Right ventricle myocardium inferior (tissue), 1 donor: ENCODE results near the gene PPP1R13B. TPM values are rescaled to one million over a fixed set of nuclear protein-coding genes. Genes with fewer than 3 reads are reported as not detected.

Experiments
- ATAC-seq: fragments of 200-7000 bp; cut with Tn5 transposase; one replicate; pipeline ENCODE4 v1.9.1; 2020; ENCODE audit warnings: mild to moderate bottlenecking, moderate library complexity
- DNase-seq: peaks from one replicate; pipeline ENCODE4 v3.0.0; 2021; ENCODE audit errors: missing footprints
- intact Hi-C: fragments of 100-400 bp; cut with DNase I; formaldehyde crosslinking; loops from one replicate; pipeline ENCODE4 v1.11.0; 2022
- total RNA-seq: library from RNA; stranded (reverse); fragmentation: NEBNext Ultra II Directional; extraction: Animal tissue kit (Norgen Biotek cat#: 25700); gene quantifications from one replicate; pipeline ENCODE4 v1.2.1, GENCODE V29; 2021
- donor health status: DM: no; HTN: yes; CAD: no; lungs with severe emphysema.

The PPP1R13B gene
- total RNA-seq, 1 donor from 2014 or later = 101 TPM

GRCh38 chr14:103762541-103762940 lies 84.8 kb downstream of the PPP1R13B start:
- DNase-seq (no peak), ATAC-seq (no peak)
- intact Hi-C loops = no loop called here

- intact Hi-C loops = no loop called here
- ATAC-seq = no peak
- DNase-seq = no peak
Observed at GRCh38 chr14:103762036-103762435, 85.3 kb downstream of the PPP1R13B start.

DNA sequence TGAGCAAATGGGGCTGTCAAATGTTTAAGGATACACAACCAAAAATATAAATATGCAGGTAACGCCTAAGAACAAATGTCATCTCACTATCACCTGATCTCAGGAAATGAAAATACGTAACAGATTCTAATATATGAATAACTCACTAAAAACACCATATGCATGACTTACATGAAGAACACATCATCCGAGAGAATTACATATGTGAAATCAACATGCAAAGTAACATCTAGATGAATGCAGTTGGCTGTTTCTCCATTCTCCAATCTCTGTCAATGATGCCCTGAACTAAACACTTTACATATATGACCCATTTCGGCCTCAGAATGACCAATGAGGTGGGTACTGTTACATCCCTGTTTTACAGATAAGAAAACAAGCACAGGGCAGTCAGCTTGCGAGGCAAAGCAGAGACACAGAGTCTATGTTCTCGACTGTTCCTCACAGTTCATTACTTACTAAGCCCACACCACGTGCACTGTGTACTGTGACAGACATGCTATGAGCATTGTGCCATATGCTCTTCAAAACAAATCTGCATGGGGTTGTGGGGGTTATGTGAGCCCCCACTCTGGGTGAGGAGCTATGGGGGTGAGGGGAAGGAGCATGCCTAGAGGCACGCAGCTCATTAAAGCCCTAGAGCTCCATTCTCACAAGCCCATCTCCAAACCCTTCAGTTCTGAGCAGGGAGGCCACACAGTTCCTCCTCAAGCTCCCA lies 89.2 kb downstream of the PPP1R13B start:
- DNase-seq (no peak), ATAC-seq (peak; percentile 28)
- intact Hi-C loops = no loop called here

- intact Hi-C loops = no loop called here
- ATAC-seq (no peak), DNase-seq (no peak)
Observed at GRCh38 chr14:103755060-103755459, 92.3 kb downstream of the PPP1R13B start.

- ATAC-seq = no peak
- no peak for DNase-seq
- intact Hi-C loops = no loop called here
Observed at GRCh38 chr14:103753774-103754173, 93.6 kb downstream of the PPP1R13B start.

DNA sequence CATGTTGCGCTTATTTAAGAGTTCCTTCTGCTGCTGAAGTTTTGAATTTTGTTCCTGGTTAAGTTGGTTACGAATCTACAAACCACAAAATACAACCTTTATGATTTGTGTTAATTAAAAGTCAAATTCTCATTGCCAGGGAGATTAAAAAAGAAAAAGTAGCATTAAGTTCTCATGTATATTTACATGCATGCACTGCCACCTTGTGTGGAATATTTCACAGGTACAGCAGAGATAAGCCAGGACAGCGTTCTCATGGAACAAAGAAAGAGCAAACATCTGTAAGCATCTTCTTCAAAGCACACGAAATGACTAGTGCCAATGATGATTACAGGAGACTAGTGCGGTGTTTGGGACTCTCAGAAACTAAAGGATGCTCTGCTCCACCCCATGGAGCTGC lies 97.5 kb downstream of the PPP1R13B start:
- intact Hi-C loops = no loop called here
- DNase-seq (no peak), ATAC-seq (no peak)

GRCh38 chr14:103749452-103749851 lies 97.9 kb downstream of the PPP1R13B start:
- DNase-seq = no peak
- intact Hi-C loops = no loop called here
- ATAC-seq = no peak

GRCh38 chr14:103748534-103748857 lies 98.9 kb downstream of the PPP1R13B start:
- DNase-seq (no peak), ATAC-seq (peak; percentile 26)
- intact Hi-C loops = no loop called here

DNA sequence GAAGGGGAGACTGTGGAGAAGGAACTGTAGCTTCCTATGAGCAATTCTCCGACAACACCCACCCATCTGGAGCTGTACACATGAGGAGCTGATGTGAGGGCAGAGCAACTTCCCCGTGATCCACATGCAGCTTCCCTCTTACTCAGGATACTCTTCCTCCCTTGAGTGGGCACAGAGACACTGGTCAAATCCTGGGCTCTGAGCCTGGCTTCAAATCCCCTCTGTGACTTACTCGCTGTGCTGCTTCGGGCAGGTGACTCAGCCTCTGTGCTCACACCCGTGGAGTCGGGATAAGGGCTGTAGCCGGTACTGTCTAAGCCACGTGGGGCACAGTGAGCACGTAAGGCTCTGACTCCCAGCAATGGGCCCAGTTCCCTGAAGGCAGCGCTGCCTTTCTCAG lies 100.7 kb downstream of the PPP1R13B start:
- ATAC-seq (no peak), DNase-seq (no peak)
- intact Hi-C loops = no loop called here

- DNase-seq = no peak
- intact Hi-C loops = no loop called here
- ATAC-seq = no peak
Observed at GRCh38 chr14:103745424-103745823, 102.0 kb downstream of the PPP1R13B start.

- no peak for ATAC-seq
- intact Hi-C loops = no loop called here
- no peak for DNase-seq
Observed at GRCh38 chr14:103744621-103745395, 102.6 kb downstream of the PPP1R13B start.

- no peak for DNase-seq
- intact Hi-C loops = no loop called here
- ATAC-seq = no peak
Observed at GRCh38 chr14:103743691-103744090, 103.7 kb downstream of the PPP1R13B start.

- intact Hi-C loops = no loop called here
- DNase-seq (no peak), ATAC-seq (no peak)
Observed at GRCh38 chr14:103742499-103743255, 104.7 kb downstream of the PPP1R13B start.

DNA sequence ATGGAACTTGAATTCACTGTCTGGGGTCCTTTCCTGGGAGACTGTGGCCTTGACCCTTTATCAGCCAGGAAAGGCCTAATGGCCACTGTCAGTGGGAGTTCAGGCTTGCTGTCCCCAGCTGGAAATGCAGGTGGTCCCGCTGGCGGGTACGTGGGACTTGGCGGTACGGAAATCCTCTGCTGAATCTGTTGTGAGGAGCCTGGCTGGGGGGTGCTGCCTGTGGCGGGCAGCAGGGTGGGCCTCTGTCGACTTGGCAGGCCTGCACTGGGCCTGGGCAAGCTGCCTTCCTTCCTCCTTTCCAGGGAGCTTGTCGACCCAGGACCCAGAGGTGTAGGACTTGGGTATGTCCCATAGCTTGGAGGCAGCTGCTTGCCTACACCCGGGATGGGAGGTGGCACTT lies 105.5 kb downstream of the PPP1R13B start:
- DNase-seq (no peak), ATAC-seq (no peak)
- intact Hi-C loops = no loop called here

DNA sequence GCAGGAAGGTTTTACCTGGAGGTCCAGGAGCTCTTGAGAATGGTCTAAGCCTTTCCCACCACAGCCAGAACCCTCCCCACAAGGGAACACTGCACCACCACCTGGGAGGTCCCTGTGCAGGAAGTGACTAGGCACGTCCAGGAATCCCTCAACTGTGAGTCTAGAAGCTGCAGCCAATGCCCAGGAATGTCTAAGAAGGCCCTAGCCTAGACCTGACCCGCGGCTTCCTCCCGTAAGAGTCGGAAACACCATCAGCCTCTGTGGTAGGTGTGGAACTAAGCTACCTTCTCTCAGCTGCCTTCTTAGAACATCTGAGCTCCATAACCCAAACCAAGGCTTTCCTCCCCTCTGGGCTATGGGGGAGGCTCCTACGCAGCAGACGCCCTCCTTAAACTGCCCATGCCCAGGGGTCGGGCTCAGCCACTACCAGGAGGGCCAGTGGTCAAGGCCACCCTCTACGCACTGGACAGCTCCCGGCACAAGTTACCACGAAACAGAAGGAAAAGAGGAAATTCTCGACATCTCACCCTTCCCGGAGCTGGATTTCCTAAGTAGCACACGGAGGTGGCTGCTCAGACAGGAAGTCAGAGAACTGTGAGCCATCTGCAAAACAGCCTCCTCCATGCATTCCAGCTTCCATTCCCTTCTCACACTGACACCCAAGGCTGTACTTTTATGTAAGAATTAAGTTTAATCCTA lies 106.2 kb downstream of the PPP1R13B start:
- no peak for DNase-seq
- no peak for ATAC-seq
- intact Hi-C loops = no loop called here

DNA sequence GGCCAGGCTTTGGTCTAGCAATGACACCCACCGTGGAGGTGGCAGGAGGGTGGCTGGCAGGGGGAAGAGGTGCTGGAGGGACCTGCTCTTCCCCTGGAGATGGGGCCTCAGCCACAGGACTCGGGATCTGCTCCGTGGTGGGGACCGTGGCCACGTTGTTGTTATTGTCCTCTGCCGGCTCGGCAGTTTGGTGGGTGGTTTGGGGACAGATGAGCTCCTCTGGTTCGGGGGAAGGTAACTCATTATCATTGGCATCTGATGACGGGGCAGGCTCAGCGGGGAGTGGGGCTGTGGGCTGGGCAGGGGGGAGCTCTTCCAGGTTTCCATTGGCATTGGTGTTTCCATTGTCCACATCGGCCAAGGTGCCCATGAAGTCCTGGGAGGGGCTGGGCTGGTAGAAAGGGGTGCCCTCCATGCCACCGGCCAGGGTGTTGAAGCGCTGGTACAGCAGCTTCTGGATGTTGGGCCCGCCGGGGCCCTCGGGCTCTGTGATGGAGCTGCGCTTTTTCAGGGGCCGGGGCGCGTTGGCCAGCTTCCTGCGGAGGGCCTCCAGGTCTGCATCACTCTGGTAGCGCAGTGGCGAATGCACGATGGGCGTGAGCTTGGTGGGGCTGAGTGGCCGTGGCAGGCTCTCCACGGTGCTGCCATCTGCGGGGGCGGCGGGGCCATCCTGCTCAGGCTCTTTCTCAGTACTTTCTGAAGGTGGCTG lies 107.4 kb downstream of the PPP1R13B start:
- ATAC-seq (no peak), DNase-seq (no peak)
- intact Hi-C loops = no loop called here

- ATAC-seq (no peak), DNase-seq (no peak)
- intact Hi-C loops = no loop called here
Observed at GRCh38 chr14:103739466-103739792, 107.9 kb downstream of the PPP1R13B start.

- intact Hi-C loops = no loop called here
- no peak for DNase-seq
- no peak for ATAC-seq
Observed at GRCh38 chr14:103738701-103739451, 108.5 kb downstream of the PPP1R13B start.
